EH (cell line): ENCODE measurements around the gene FASTKD1.
A peak's percentile ranks its signal among the peaks of the same experiment; 100 is the strongest.

Experiments
- DNase-seq: peaks from one replicate; pipeline ENCODE4 v3.0.0-alpha.2; 2015; ENCODE audit warnings: low read depth

The FASTKD1 gene

GRCh38 chr2:169507698-169508097 is 66.0 kb downstream of the FASTKD1 start:
- DNase-seq = peak; percentile 65

GRCh38 chr2:169504651-169505050 is 69.0 kb downstream of the FASTKD1 start:
- no peak for DNase-seq

DNA sequence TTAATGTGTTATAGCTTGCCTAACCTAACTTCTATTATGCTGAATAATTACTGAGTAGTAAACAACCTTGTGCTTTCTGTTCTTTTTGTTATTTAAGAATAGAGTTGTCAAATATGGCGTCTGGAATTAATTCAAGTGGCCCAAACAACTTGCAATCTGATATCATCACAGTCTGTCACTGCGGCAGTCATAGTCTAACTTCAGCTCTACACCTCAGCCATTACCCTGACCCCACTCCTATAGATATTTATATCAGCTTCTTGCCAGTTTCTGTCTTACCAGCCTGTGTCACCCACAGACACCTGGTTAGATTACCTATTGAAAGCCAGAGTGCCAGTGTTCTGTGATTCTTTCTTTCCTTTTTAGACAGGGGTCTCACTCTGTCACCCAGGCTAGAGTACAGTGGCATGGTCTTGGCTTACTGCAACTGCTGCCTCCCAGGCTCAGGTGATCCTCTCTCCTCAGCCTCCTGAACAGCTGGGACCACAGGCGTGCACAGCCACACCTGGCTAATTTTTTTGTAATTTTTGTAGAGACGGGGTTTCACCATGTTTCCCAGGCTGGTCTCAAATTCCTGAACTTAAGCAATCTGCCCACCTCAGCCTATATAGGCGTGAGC is 78.2 kb downstream of the FASTKD1 start:
- no peak for DNase-seq

DNA sequence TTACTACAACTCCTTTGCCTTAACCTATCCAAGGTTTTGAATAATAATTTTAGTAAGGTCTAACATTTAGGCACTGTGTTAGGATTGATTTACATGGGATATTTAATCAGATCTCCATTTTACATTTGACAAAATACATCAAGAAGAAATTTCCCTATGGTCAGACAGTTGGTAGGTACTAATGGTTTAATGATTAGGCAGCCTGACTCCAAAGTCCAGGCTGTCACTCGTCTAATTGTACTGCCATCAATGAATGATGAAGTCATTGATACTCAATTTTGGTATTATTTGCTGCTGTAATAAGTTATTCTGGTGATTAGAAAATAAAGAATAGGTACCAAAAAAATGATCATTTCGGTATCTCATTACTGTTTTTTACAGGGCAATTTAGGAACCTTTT is 80.3 kb downstream of the FASTKD1 start:
- DNase-seq = no peak

GRCh38 chr2:169491378-169491777 is 82.3 kb downstream of the FASTKD1 start:
- no peak for DNase-seq

DNA sequence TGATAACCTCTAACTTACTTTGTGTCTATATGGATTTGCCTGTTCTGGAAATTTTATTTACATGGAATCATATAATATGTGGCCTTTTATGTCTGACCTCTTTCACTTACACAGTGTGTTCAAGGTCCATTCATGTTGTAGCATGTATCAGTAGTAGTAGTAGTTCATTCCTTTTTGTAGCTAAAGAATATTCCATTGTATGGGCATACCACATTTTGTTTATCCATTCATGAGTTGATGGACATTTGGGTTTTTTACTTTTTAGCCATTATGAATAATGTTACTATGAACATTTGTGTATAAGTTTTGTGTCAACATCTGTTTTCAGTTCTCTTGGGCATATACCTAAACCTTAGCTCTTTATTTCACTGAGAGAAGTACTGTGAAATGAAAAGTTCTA is 82.8 kb downstream of the FASTKD1 start:
- DNase-seq = no peak

DNA sequence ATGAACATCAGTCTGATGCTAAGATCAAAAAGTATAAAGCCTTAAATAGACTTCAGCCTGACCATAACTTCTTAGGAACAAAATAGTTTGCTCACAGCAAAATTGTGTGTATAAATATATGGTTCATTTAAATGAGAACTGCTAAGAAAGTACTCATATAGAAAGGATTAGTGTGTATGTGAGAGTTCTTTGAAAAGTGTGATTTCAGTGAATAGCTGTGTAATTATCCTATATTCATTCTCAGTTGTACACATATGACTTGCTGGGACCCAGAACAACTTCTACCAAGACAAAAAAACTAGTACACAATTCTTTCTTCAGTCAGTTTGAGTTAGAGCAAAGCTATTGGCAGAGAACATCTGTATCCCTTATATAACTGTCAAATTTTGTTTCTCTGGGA is 87.2 kb downstream of the FASTKD1 start:
- no peak for DNase-seq

DNA sequence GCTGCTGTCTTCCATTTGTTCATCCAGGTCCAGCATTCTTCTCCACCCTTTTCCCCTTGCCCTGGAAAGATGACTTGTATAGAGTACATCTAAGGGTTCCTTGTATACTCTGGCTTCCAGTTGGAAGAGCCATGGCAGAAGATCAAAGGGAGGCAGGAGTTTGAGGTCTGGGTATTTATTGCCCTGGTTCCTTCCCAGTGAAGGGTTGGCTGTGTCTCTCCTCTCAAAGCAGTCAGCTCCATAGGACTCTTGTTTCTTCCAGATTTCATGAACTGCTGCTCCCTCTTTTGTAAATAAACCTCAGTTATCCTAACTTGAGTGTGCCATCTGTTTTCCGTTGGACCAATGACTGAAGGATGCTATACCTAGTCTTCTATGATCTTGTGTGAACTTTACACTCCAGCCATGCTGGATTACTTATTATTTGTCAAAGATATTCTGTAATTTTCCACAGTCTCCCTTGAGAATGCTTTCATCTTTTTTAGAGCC is 88.0 kb downstream of the FASTKD1 start:
- no peak for DNase-seq

DNA sequence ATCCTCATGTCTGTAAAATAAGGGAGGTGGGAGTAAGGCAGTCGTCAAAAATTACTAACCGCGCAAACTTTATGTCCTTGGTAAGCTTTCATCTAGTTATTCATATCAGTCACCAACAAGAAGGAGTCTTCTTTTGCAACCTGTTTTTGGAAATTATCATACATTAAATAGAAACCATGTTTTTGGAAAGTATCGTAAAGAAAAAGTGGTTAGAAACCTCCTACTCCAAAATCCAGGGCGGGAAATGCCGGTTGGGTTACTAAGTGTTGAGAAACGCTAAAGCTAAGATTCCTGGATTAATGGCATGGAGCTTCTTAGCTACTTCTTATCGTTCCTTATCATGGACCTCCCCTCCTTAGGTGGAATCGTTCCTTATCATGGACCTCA is 93.6 kb downstream of the FASTKD1 start:
- peak; percentile 34 for DNase-seq
